ENCODE measurements around the gene PRG2. TPM values are rescaled to one million over a fixed set of nuclear protein-coding genes. Genes with fewer than 3 reads are reported as not detected.

Gene PRG2
- total RNA-seq, 1 experiment from 2014 or later, result not detected

GRCh38 chr11:57386178-57386940 is 4.1 kb downstream of the PRG2 start:
- no TSS peak for BruUV-seq (replicated peaks)
- Histone ChIP-seq H3K36me3 (ENCODE audit: low read depth, low read length) (no peaks in the 10 kb centered on the region), H3K4me3 (ENCODE audit: low read length) (no peak overlapping the region), H3K27me3 (ENCODE audit: low read length) (peaks cover 58% of the 10 kb centered on the region), H3K4me2 (ENCODE audit: low read length) (no peak overlapping the region), H3K9me3 (ENCODE audit: low read length) (no peaks in the 10 kb centered on the region), H3K9me2 (replicated peaks; ENCODE audit: low read length) (no peaks in the 10 kb centered on the region), H2AFZ (ENCODE audit: low read length) (no peak overlapping the region), H3K4me1 (ENCODE audit: insufficient read depth, low read length) (no peaks in the 10 kb centered on the region), H3K27ac (ENCODE audit: low read length) (no peak overlapping the region), H3K9ac (ENCODE audit: low read length) (no peak overlapping the region), H3K79me2 (ENCODE audit: low read length) (no peaks in the 10 kb centered on the region), H4K20me1 (ENCODE audit: low read length) (no peaks in the 10 kb centered on the region), H3F3A (ENCODE audit: low read length, unreplicated experiment) (no peaks in the 10 kb centered on the region)
- intact Hi-C loops (cut with micrococcal nuclease), result no loop called here
- no peak for ATAC-seq
- no peak for DNase-seq
- POLR2A ChIA-PET (ENCODE audit: unreplicated experiment), result no interaction called here
- TF ChIP-seq EZH2phosphoT487 (IDR thresholded peaks at IDR 0.05; ENCODE audit: borderline replicate concordance, low read length), result no peak
- no peak for TF ChIP-seq CTCF (conservative IDR thresholded peaks at IDR 0.05; ENCODE audit: low read depth, low read length)
- TF ChIP-seq EZH2 (IDR thresholded peaks at IDR 0.05; ENCODE audit: low read length, unreplicated experiment), result no peak
- CTCF ChIA-PET, result no interaction called here

- Histone ChIP-seq H3K4me2 (ENCODE audit: low read length) (no peak within 1 kb of the TSS), H3K9me3 (ENCODE audit: low read length) (no peaks in the 10 kb centered on the region), H3K36me3 (ENCODE audit: low read depth, low read length) (no peaks in the 10 kb centered on the region), H3K27ac (ENCODE audit: low read length) (no peak within 1 kb of the TSS), H3F3A (ENCODE audit: low read length, unreplicated experiment) (no peaks in the 10 kb centered on the region), H3K79me2 (ENCODE audit: low read length) (no peaks in the 10 kb centered on the region), H3K4me3 (ENCODE audit: low read length) (no peak within 1 kb of the TSS), H3K27me3 (ENCODE audit: low read length) (peaks cover 24% of the 10 kb centered on the region; the same call in 1 of the 2 replicates), H3K4me1 (ENCODE audit: insufficient read depth, low read length) (no peaks in the 10 kb centered on the region), H2AFZ (ENCODE audit: low read length) (no peak within 1 kb of the TSS), H3K9me2 (replicated peaks; ENCODE audit: low read length) (no peaks in the 10 kb centered on the region), H3K9ac (ENCODE audit: low read length) (no peak within 1 kb of the TSS), H4K20me1 (ENCODE audit: low read length) (no peaks in the 10 kb centered on the region)
- no TSS peak for BruUV-seq (replicated peaks)
- intact Hi-C loops (cut with micrococcal nuclease), result no loop called here
- no peak for ATAC-seq
- POLR2A ChIA-PET (ENCODE audit: unreplicated experiment), result no interaction called here
- DNase-seq, result no peak
- TF ChIP-seq CTCF (conservative IDR thresholded peaks at IDR 0.05; ENCODE audit: low read depth, low read length) (no peak), EZH2phosphoT487 (IDR thresholded peaks at IDR 0.05; ENCODE audit: borderline replicate concordance, low read length) (no peak), EZH2 (IDR thresholded peaks at IDR 0.05; ENCODE audit: low read length, unreplicated experiment) (no peak)
- CTCF ChIA-PET, result no interaction called here
These were observed 9.5 kb downstream of the PRG2 start, which contains the start of gene PRG3 for GRCh38 chr11:57380975-57381374. Gene PRG3, minus strand, starts transcription at chr11:57381150. Its CDS starts 442 bp downstream, at chr11:57380708.

- DNase-seq (peak; percentile 65), ATAC-seq (no peak)
These were observed 10.7 kb downstream of the PRG2 start for GRCh38 chr11:57379732-57380131.

More at GRCh38 chr11:57379732-57380131, 10.7 kb downstream of the PRG2 start:
- TF ChIP-seq EZH2phosphoT487 (IDR thresholded peaks at IDR 0.05; ENCODE audit: borderline replicate concordance, low read length) (no peak), EZH2 (IDR thresholded peaks at IDR 0.05; ENCODE audit: low read length, unreplicated experiment) (no peak), CTCF (conservative IDR thresholded peaks at IDR 0.05; ENCODE audit: low read depth, low read length) (no peak)
- no peaks in the 10 kb centered on the region for H3K9me3 ChIP-seq (ENCODE audit: low read length)
- H3K36me3 ChIP-seq (ENCODE audit: low read depth, low read length), result no peaks in the 10 kb centered on the region
- intact Hi-C loops (cut with micrococcal nuclease), result no loop called here
- POLR2A ChIA-PET (ENCODE audit: unreplicated experiment), result no interaction called here
- H3K4me3 ChIP-seq (ENCODE audit: low read length), result no peak overlapping the region
- no peaks in the 10 kb centered on the region for H3F3A ChIP-seq (ENCODE audit: low read length, unreplicated experiment)
- no peak overlapping the region for H3K4me2 ChIP-seq (ENCODE audit: low read length)
- H3K9ac ChIP-seq (ENCODE audit: low read length), result no peak overlapping the region
- H2AFZ ChIP-seq (ENCODE audit: low read length), result no peak overlapping the region
- H3K4me1 ChIP-seq (ENCODE audit: insufficient read depth, low read length), result no peaks in the 10 kb centered on the region
- CTCF ChIA-PET, result no interaction called here
- no TSS peak for BruUV-seq (replicated peaks)
- H3K9me2 ChIP-seq (replicated peaks; ENCODE audit: low read length), result no peaks in the 10 kb centered on the region
- H3K27ac ChIP-seq (ENCODE audit: low read length), result no peak overlapping the region
- no peaks in the 10 kb centered on the region for H4K20me1 ChIP-seq (ENCODE audit: low read length)
- peaks cover 14% of the 10 kb centered on the region; the same call in 1 of the 2 replicates for H3K27me3 ChIP-seq (ENCODE audit: low read length)
- H3K79me2 ChIP-seq (ENCODE audit: low read length), result no peaks in the 10 kb centered on the region
